Common myeloid progenitor, CD34-positive (primary cell): Measurements from ENCODE around the gene HERC2.

ENCODE experiments used
- CTCF ChIA-PET: fragments of 350-600 bp; sonication (Branson Sonifier 250); formaldehyde crosslinking; loops from one replicate; lab custom pipeline; 2021; ENCODE audit warnings: antibody characterized with exemption; lab: Charles Lee
- POLR2A ChIA-PET: fragments of 350-600 bp; sonication (Branson Sonifier 250); formaldehyde crosslinking; loops from one replicate; lab custom pipeline; 2021; ENCODE audit warnings: antibody characterized with exemption; lab: Charles Lee
- DNase-seq, 3 donors: peaks; one replicate each; pipeline versions ENCODE4 v3.0.0 to v3.0.0-alpha.2; 2013
- H3K27ac ChIP-seq, 2 experiments: 1 replicate in 1 of 2; 2 replicates in 1 of 2; pipeline ENCODE4 v1.7.0; 2013; ENCODE audit warnings: inconsistent platforms in 2 of 2, low read length in 2 of 2, mild to moderate bottlenecking in 2 of 2, low read depth in 1 of 2, moderate library complexity in 1 of 2; ENCODE audit not compliant: severe bottlenecking in 2 of 2, insufficient read depth in 1 of 2, poor library complexity in 1 of 2
- H3K27me3 ChIP-seq, 5 experiments: replicated peaks in 2 of 5; 1 replicate in 3 of 5; 2 replicates in 2 of 5; pipeline versions ENCODE4 v1.6.1 to v1.7.0; 2013; ENCODE audit warnings: low read length in 4 of 5, mild to moderate bottlenecking in 2 of 5, moderate library complexity in 2 of 5, inconsistent platforms in 1 of 5; ENCODE audit not compliant: insufficient read depth in 5 of 5, control insufficient read depth in 4 of 5
- H3K36me3 ChIP-seq, 4 experiments: 1 replicate in 2 of 4; 2 replicates in 2 of 4; pipeline versions ENCODE4 v1.6.1 to v1.7.0; 2013; ENCODE audit warnings: low read length in 3 of 4, control low read depth in 1 of 4, mild to moderate bottlenecking in 1 of 4; ENCODE audit not compliant: control insufficient read depth in 4 of 4, insufficient read depth in 4 of 4
- H3K4me1 ChIP-seq, 4 experiments: 1 replicate in 3 of 4; 2 replicates in 1 of 4; pipeline versions ENCODE4 v1.6.1 to v1.7.1; 2013; ENCODE audit warnings: low read length in 3 of 4, mild to moderate bottlenecking in 3 of 4, control low read depth in 1 of 4, inconsistent platforms in 1 of 4, moderate library complexity in 1 of 4; ENCODE audit not compliant: control insufficient read depth in 4 of 4, insufficient read depth in 4 of 4; ENCODE audit errors: control extremely low read depth in 1 of 4
- H3K4me3 ChIP-seq, 7 experiments: 1 replicate in 4 of 7; 2 replicates in 3 of 7; pipeline versions ENCODE4 v1.5.1 to v1.7.0; 2013; ENCODE audit warnings: mild to moderate bottlenecking in 7 of 7, low read length in 6 of 7, moderate library complexity in 6 of 7, inconsistent platforms in 2 of 7, low read depth in 2 of 7, control low read depth in 1 of 7; ENCODE audit not compliant: insufficient read depth in 4 of 7, control insufficient read depth in 1 of 7; ENCODE audit errors: extremely low read depth in 1 of 7
- H3K9me3 ChIP-seq, 5 experiments: 1 replicate in 4 of 5; 2 replicates in 1 of 5; pipeline versions ENCODE4 v1.6.1 to v1.7.1; 2013; ENCODE audit warnings: low read length in 4 of 5, mild to moderate bottlenecking in 2 of 5, inconsistent platforms in 1 of 5, low read depth in 1 of 5, moderate library complexity in 1 of 5; ENCODE audit not compliant: control insufficient read depth in 4 of 5, insufficient read depth in 2 of 5; ENCODE audit errors: control extremely low read depth in 1 of 5
- WGBS: methylation state at CpG from one replicate; pipeline ENCODE4 v1.1.5; 2013; ENCODE audit not compliant: insufficient coverage; 5-methylcytosine and 5-hydroxymethylcytosine counted together

Gene HERC2

DNA sequence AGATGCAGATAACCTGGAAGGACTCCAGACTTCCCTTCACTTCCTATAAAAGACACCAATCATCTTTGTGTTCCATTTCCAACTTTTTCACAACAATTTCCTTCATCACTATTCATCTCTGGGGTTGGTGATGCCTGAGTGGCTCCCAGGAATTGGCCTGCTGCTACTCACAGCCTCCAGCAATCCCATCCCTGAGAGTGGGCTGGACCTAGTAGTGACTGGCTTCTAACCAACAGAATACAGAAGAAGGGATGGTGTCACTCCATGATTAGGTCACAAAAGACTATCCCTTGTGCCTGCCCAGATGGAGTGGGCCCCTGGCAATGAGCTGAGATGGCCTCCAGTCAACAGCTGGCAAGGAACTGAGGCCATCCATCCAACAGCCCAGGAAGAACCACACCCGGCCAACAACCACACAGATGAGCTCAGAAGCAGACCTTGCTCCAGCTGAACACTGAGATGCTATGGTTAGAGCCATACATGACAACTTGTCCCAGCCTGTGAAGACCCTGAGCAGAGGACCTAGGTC lies 243.7 kb downstream of the HERC2 start:
- WGBS: 100% methylated on average over 1 of the region's 1 CpG
- Histone ChIP-seq H3K27me3 (peaks cover 0 to 9% (median 3%) of the 10 kb centered on the region in 5 experiments), H3K9me3 (peaks cover 0 to 1% (median 0%) of the 10 kb centered on the region in 5 experiments), H3K4me3 (no peak overlapping the region), H3K4me1 (no peaks in the 10 kb centered on the region), H3K27ac (no peak overlapping the region), H3K36me3 (no peaks in the 10 kb centered on the region)
- POLR2A ChIA-PET: no interaction called here
- CTCF ChIA-PET: interaction anchor here (0.7 kb wide), 1 partner anchor 14 kb away, joined by 3 read pairs; no protein-coding TSS in a partner anchor
- no peak for DNase-seq

DNA sequence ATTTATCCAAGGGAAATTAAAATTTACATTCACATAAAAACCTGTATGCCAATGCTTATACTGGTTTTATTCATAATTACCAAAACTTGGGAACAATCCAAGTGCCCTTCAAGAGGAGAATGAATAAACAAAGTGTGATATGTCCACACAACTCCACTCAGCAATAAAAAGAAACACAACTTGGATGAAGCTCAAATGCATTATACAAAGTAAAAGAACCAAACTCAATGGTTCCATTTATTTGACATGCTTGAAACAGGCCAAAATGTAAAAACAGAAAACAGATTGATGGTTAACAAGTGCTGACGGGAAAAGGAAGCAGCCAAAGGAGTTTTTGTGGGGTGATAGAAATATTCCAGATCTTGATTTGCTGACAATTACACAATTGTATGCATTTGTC lies 246.4 kb downstream of the HERC2 start:
- H3K9me3 ChIP-seq: peaks cover 0 to 1% (median 0%) of the 10 kb centered on the region in 5 experiments
- H3K27me3 ChIP-seq: peaks cover 0 to 9% (median 3%) of the 10 kb centered on the region in 5 experiments
- no peaks in the 10 kb centered on the region for H3K36me3 ChIP-seq
- no peak overlapping the region for H3K27ac ChIP-seq
- POLR2A ChIA-PET: no interaction called here
- WGBS: no CpG with 5 or more reads among the region's 1 CpG
- H3K4me1 ChIP-seq: no peaks in the 10 kb centered on the region
- DNase-seq: no peak
- no peak overlapping the region for H3K4me3 ChIP-seq
- CTCF ChIA-PET: no interaction called here

DNA sequence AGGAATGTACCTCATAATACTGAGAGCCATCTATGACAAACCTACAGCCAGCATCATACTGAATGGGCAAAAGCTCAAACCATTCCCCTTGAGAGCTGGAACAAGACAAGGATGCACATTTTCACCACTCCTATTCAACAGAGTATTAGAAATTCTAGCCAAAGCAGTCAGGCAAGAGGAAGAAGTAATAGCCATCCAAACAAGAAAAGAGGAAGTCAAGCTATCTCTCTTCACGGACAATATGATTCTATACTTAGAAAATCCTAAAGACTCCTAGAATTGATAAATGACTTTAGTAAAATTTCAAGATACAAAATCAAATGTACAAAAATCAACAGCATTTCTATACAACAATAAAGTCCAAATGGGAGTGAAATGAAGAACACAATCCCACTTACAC lies 253.0 kb downstream of the HERC2 start:
- POLR2A ChIA-PET: no interaction called here
- peak in 2 of 3 donors; percentile 6 to 7 for DNase-seq
- Histone ChIP-seq H3K36me3 (no peaks in the 10 kb centered on the region), H3K27ac (no peak overlapping the region), H3K4me3 (no peak overlapping the region), H3K27me3 (peaks cover 0 to 8% (median 3%) of the 10 kb centered on the region in 5 experiments), H3K9me3 (peaks cover 0 to 5% (median under 1%) of the 10 kb centered on the region in 5 experiments), H3K4me1 (no peaks in the 10 kb centered on the region)
- CTCF ChIA-PET: no interaction called here
- WGBS: no CpG with 5 or more reads among the region's 1 CpG

DNA sequence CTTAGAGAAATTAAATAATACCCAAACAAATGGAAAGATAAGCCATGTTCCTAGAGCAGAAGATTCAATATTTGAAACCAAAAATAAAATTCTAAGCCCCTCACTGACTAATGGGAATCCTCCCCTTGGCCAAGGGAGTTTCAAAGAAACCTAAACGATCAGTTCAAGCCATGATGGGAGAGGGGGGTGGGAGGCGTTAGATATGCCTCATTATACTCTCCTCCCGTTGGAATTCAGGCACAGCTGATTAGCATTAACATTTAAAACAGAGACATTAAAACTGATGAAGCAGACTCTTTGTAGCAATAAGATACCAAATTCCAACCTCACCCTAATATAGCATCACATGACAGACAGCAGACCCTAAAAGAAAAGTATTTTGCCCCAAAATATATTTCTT lies 255.7 kb downstream of the HERC2 start:
- 71% methylated on average over 1 of the region's 3 CpGs for WGBS
- CTCF ChIA-PET: no interaction called here
- POLR2A ChIA-PET: no interaction called here
- no peaks in the 10 kb centered on the region for H3K4me1 ChIP-seq
- H3K9me3 ChIP-seq: peaks cover 0 to 7% (median 3%) of the 10 kb centered on the region in 5 experiments
- peaks cover 0 to 7% (median 3%) of the 10 kb centered on the region in 5 experiments for H3K27me3 ChIP-seq
- H3K4me3 ChIP-seq: no peak overlapping the region
- no peaks in the 10 kb centered on the region for H3K36me3 ChIP-seq
- no peak for DNase-seq
- H3K27ac ChIP-seq: no peak overlapping the region
